Mesendoderm (in vitro differentiated cells): ENCODE results near the gene BRCA1.

Experiments
- DNase-seq: peaks from one replicate; pipeline ENCODE4 v3.0.0; 2013
- H2AK5ac ChIP-seq: 2 replicates; pipeline ENCODE4 v1.6.1; 2013; ENCODE audit warnings: low read length, inconsistent platforms
- H2BK120ac ChIP-seq: 2 replicates; pipeline ENCODE4 v1.6.1; 2013; ENCODE audit warnings: low read depth, mild to moderate bottlenecking, low read length, moderate library complexity, mixed read lengths
- H2BK15ac ChIP-seq: replicated peaks from 2 replicates; pipeline ENCODE4 v1.6.1; 2013; ENCODE audit warnings: low read depth, mild to moderate bottlenecking, moderate library complexity
- H2BK5ac ChIP-seq: 2 replicates; pipeline ENCODE4 v1.6.1; 2013; ENCODE audit warnings: low read length, inconsistent platforms
- H3K18ac ChIP-seq: 2 replicates; pipeline ENCODE4 v1.6.1; 2013; ENCODE audit warnings: mild to moderate bottlenecking, low read length, mixed read lengths
- H3K23ac ChIP-seq: one replicate; pipeline ENCODE4 v1.6.1; 2013; ENCODE audit warnings: low read length
- H3K27ac ChIP-seq: 2 replicates; pipeline ENCODE4 v1.5.1; 2013; ENCODE audit warnings: low read depth, mild to moderate bottlenecking, inconsistent platforms, low read length, moderate library complexity
- H3K27me3 ChIP-seq: 2 replicates; pipeline ENCODE4 v1.6.1; 2013; ENCODE audit warnings: low read length, control low read depth, mild to moderate bottlenecking, inconsistent platforms; ENCODE audit not compliant: insufficient read depth, poor library complexity
- H3K36me3 ChIP-seq: 2 replicates; pipeline ENCODE4 v1.6.1; 2013; ENCODE audit warnings: low read length, inconsistent platforms; ENCODE audit not compliant: control insufficient read depth, insufficient read depth
- H3K4ac ChIP-seq: one replicate; pipeline ENCODE4 v1.6.1; 2013; ENCODE audit warnings: low read depth, mild to moderate bottlenecking, low read length, moderate library complexity
- H3K4me1 ChIP-seq: 2 replicates; pipeline ENCODE4 v1.6.1; 2013; ENCODE audit warnings: low read depth, low read length, inconsistent platforms; ENCODE audit not compliant: control insufficient read depth
- H3K4me2 ChIP-seq: 2 replicates; pipeline ENCODE4 v1.6.1; 2013; ENCODE audit warnings: low read length
- H3K4me3 ChIP-seq: 2 replicates; pipeline ENCODE4 v1.5.1; 2013; ENCODE audit warnings: mild to moderate bottlenecking, low read length
- H3K56ac ChIP-seq: one replicate; pipeline ENCODE4 v1.6.1; 2013; ENCODE audit warnings: low read length
- H3K79me1 ChIP-seq: 2 replicates; pipeline ENCODE4 v1.6.1; 2013; ENCODE audit warnings: low read length, inconsistent platforms
- H3K79me2 ChIP-seq: 2 replicates; pipeline ENCODE4 v1.6.1; 2013; ENCODE audit warnings: mild to moderate bottlenecking, low read length; ENCODE audit not compliant: control insufficient read depth, insufficient read depth
- H3K9ac ChIP-seq: 2 replicates; pipeline ENCODE4 v1.6.1; 2013; ENCODE audit warnings: low read length, inconsistent platforms
- H4K5ac ChIP-seq: one replicate; pipeline ENCODE4 v1.6.1; 2013; ENCODE audit warnings: low read length
- H4K8ac ChIP-seq: one replicate; pipeline ENCODE4 v1.6.1; 2013; ENCODE audit warnings: low read depth, mild to moderate bottlenecking, control low read depth, low read length, moderate library complexity
- WGBS: extraction: QIAGEN DNeasy Blood & Tissue Kit; methylation state at CpG from one replicate; pipeline ENCODE4 v1.1.7; 2013; ENCODE audit warnings: low lambda C conversion rate, missing lambda C conversion rate; ENCODE audit not compliant: insufficient coverage; ENCODE audit errors: extremely low coverage; 5-methylcytosine and 5-hydroxymethylcytosine counted together

The BRCA1 gene

DNA sequence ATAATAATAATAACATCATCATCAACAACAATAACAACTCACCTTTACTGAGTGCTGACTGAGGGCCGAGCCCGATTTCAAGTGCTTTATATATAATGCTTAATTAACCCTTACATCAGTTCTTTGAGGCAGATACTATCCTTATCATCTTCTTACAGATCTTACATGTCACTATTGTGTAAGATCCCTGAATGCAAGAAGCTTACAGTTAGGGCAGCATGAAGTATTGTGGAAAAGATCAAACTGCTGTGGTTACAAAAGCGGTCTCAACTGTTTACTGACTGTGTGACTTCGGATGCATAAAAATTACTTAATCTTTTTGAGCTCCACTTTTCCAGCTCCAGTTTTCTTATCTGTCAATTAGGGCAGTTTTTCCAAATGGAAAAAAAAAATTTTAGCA, 106.2 kb downstream of the BRCA1 start:
- peaks cover 5% of the 10 kb centered on the region for H3K36me3 ChIP-seq
- no peak overlapping the region for H4K5ac ChIP-seq
- H3K4me1 ChIP-seq, result peaks cover 9% of the 10 kb centered on the region
- no peak overlapping the region for H3K27ac ChIP-seq
- H4K8ac ChIP-seq, result no peak overlapping the region
- no peak overlapping the region for H3K4ac ChIP-seq
- peaks cover 24% of the 10 kb centered on the region for H3K79me2 ChIP-seq
- no CpG with 5 or more reads among the region's 4 CpGs for WGBS
- no peak overlapping the region for H2BK5ac ChIP-seq
- no peak overlapping the region for H2BK15ac ChIP-seq
- no peak overlapping the region for H3K23ac ChIP-seq
- H2BK120ac ChIP-seq, result no peak overlapping the region
- H3K27me3 ChIP-seq, result no peaks in the 10 kb centered on the region
- peaks cover 15% of the 10 kb centered on the region for H3K79me1 ChIP-seq
- no peak overlapping the region for H3K4me3 ChIP-seq
- no peak overlapping the region for H3K4me2 ChIP-seq
- no peak overlapping the region for H3K56ac ChIP-seq
- H3K18ac ChIP-seq, result no peak overlapping the region
- H2AK5ac ChIP-seq, result no peak overlapping the region
- H3K9ac ChIP-seq, result no peak overlapping the region
- DNase-seq, result no peak

GRCh38 chr17:43018008-43018853, 106.9 kb downstream of the BRCA1 start:
- no CpG with 5 or more reads among the region's 19 CpGs for WGBS

GRCh38 chr17:43016216-43016615, 108.9 kb downstream of the BRCA1 start:
- H3K23ac ChIP-seq, result no peak overlapping the region
- H2BK120ac ChIP-seq, result no peak overlapping the region
- H3K9ac ChIP-seq, result no peak overlapping the region
- H4K5ac ChIP-seq, result no peak overlapping the region
- no peak overlapping the region for H3K27ac ChIP-seq
- no peaks in the 10 kb centered on the region for H3K27me3 ChIP-seq
- H3K4ac ChIP-seq, result no peak overlapping the region
- no peak overlapping the region for H2BK5ac ChIP-seq
- no peak overlapping the region for H3K18ac ChIP-seq
- H3K79me2 ChIP-seq, result peaks cover 21% of the 10 kb centered on the region
- WGBS, result no CpG with 5 or more reads among the region's 7 CpGs
- no peak overlapping the region for H3K4me2 ChIP-seq
- H3K4me3 ChIP-seq, result no peak overlapping the region
- no peak overlapping the region for H2BK15ac ChIP-seq
- no peak overlapping the region for H2AK5ac ChIP-seq
- H3K79me1 ChIP-seq, result peaks cover 15% of the 10 kb centered on the region
- no peak overlapping the region for H4K8ac ChIP-seq
- DNase-seq, result no peak
- H3K36me3 ChIP-seq, result peaks cover 5% of the 10 kb centered on the region
- no peak overlapping the region for H3K56ac ChIP-seq
- peaks cover 9% of the 10 kb centered on the region for H3K4me1 ChIP-seq

More at GRCh38 chr17:43018008-43018853, 106.9 kb downstream of the BRCA1 start:
- no peak overlapping the region for H3K23ac ChIP-seq
- H3K27me3 ChIP-seq, result no peaks in the 10 kb centered on the region
- peaks cover 9% of the 10 kb centered on the region for H3K4me1 ChIP-seq
- peak; percentile 93 for DNase-seq
- H2BK5ac ChIP-seq, result no peak overlapping the region
- H2BK15ac ChIP-seq, result no peak overlapping the region
- H4K8ac ChIP-seq, result no peak overlapping the region
- no peak overlapping the region for H3K27ac ChIP-seq
- no peak overlapping the region for H3K18ac ChIP-seq
- H3K79me2 ChIP-seq, result peaks cover 24% of the 10 kb centered on the region
- H3K4ac ChIP-seq, result no peak overlapping the region
- H2AK5ac ChIP-seq, result no peak overlapping the region
- no peak overlapping the region for H3K4me3 ChIP-seq
- peaks cover 5% of the 10 kb centered on the region for H3K36me3 ChIP-seq
- no peak overlapping the region for H3K9ac ChIP-seq
- H4K5ac ChIP-seq, result no peak overlapping the region
- H2BK120ac ChIP-seq, result no peak overlapping the region
- peaks cover 15% of the 10 kb centered on the region for H3K79me1 ChIP-seq
- H3K56ac ChIP-seq, result no peak overlapping the region
- H3K4me2 ChIP-seq, result no peak overlapping the region

DNA sequence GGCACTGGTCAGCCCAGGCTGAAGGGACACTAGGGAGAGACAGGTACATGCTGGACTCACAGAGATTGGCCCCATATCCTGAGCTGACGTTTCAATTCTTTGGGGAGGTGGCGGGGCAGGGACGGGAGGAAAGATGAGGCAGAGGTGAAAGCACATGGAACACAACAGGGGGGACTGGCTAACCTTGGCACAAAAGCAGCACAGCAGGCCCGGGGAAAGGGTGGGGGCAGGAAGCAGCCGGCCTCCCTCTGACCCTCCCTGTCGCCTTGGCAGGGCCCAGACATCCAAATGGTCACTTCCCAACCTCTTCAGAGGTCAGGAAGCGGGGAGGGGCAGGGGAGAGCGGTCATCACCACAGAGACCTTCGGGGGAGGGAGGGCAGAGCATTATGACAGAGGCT, 109.6 kb downstream of the BRCA1 start:
- Histone ChIP-seq H3K23ac (no peak overlapping the region), H3K79me1 (peaks cover 15% of the 10 kb centered on the region), H3K36me3 (peaks cover 5% of the 10 kb centered on the region), H3K27me3 (no peaks in the 10 kb centered on the region), H3K4me3 (no peak overlapping the region), H4K5ac (no peak overlapping the region), H2BK15ac (no peak overlapping the region), H3K79me2 (peaks cover 18% of the 10 kb centered on the region), H2BK5ac (no peak overlapping the region), H2AK5ac (no peak overlapping the region), H3K18ac (no peak overlapping the region), H4K8ac (no peak overlapping the region), H3K4me1 (peaks cover 9% of the 10 kb centered on the region), H3K4me2 (no peak overlapping the region), H3K56ac (peak overlapping the region; percentile 1), H3K27ac (no peak overlapping the region), H2BK120ac (no peak overlapping the region), H3K9ac (no peak overlapping the region), H3K4ac (no peak overlapping the region)
- DNase-seq, result no peak
- no CpG with 5 or more reads among the region's 9 CpGs for WGBS

GRCh38 chr17:43014649-43015542, 110.3 kb downstream of the BRCA1 start:
- peaks cover 13% of the 10 kb centered on the region for H3K79me1 ChIP-seq
- H3K27ac ChIP-seq, result no peak overlapping the region
- no peak overlapping the region for H3K4me3 ChIP-seq
- H3K4me1 ChIP-seq, result peaks cover 4% of the 10 kb centered on the region
- no peak overlapping the region for H3K4ac ChIP-seq
- no CpG with 5 or more reads among the region's 8 CpGs for WGBS
- H2BK5ac ChIP-seq, result no peak overlapping the region
- H3K36me3 ChIP-seq, result peaks cover 5% of the 10 kb centered on the region
- no peak for DNase-seq
- H3K4me2 ChIP-seq, result no peak overlapping the region
- H2AK5ac ChIP-seq, result no peak overlapping the region
- no peak overlapping the region for H3K9ac ChIP-seq
- H4K8ac ChIP-seq, result no peak overlapping the region
- H3K18ac ChIP-seq, result no peak overlapping the region
- peak overlapping the region; percentile 60 for H3K23ac ChIP-seq
- peaks cover 12% of the 10 kb centered on the region for H3K79me2 ChIP-seq
- H4K5ac ChIP-seq, result no peak overlapping the region
- H3K56ac ChIP-seq, result no peak overlapping the region
- no peak overlapping the region for H2BK15ac ChIP-seq
- H3K27me3 ChIP-seq, result no peaks in the 10 kb centered on the region
- no peak overlapping the region for H2BK120ac ChIP-seq
